ACC112 (cell line): ENCODE data around the gene TRAPPC3L.

ENCODE experiments used
- H2AFZ ChIP-seq: fragments of 200-600 bp; sonication (generic); one replicate; pipeline ENCODE4 v1.6.0; 2017; ENCODE audit warnings: antibody characterized with exemption, low read length; ENCODE audit not compliant: unreplicated experiment
- H3K27ac ChIP-seq: fragments of 200-600 bp; sonication (generic); 2 replicates; pipeline ENCODE4 v1.5.1; 2014; ENCODE audit warnings: low read depth, mild to moderate bottlenecking, antibody characterized with exemption, low read length, moderate library complexity
- H3K27me3 ChIP-seq: fragments of 200-600 bp; sonication (generic); 2 replicates; pipeline ENCODE4 v1.6.1; 2014; ENCODE audit warnings: mild to moderate bottlenecking, antibody characterized with exemption, low read length, moderate library complexity, mixed read lengths; ENCODE audit not compliant: insufficient read depth
- H3K36me3 ChIP-seq: fragments of 200-600 bp; sonication (generic); 2 replicates; pipeline ENCODE4 v1.6.1; 2016; ENCODE audit warnings: mild to moderate bottlenecking, antibody characterized with exemption, low read length, moderate library complexity, mixed read lengths; ENCODE audit not compliant: insufficient read depth
- H3K4me1 ChIP-seq: fragments of 200-600 bp; sonication (generic); one replicate; pipeline ENCODE4 v1.6.1; 2016; ENCODE audit warnings: low read length, mixed read lengths; ENCODE audit not compliant: insufficient read depth, unreplicated experiment, control insufficient read depth
- H3K4me3 ChIP-seq: fragments of 200-600 bp; sonication (generic); 2 replicates; pipeline ENCODE4 v1.5.1; 2014; ENCODE audit warnings: mild to moderate bottlenecking, low read depth, low read length
- H3K79me2 ChIP-seq: fragments of 200-600 bp; sonication (generic); one replicate; pipeline ENCODE4 v1.6.0; 2016; ENCODE audit warnings: low read length; ENCODE audit not compliant: control insufficient read depth, unreplicated experiment, insufficient read depth

Gene TRAPPC3L

GRCh38 chr6:116533233-116533957 is 12.1 kb downstream of the TRAPPC3L start:
- H3K4me3 ChIP-seq, result no peak overlapping the region
- H3K4me1 ChIP-seq, result peaks cover 18% of the 10 kb centered on the region
- no peaks in the 10 kb centered on the region for H3K36me3 ChIP-seq
- H3K27ac ChIP-seq, result no peak overlapping the region
- no peaks in the 10 kb centered on the region for H3K79me2 ChIP-seq
- peak overlapping the region; percentile 53 for H2AFZ ChIP-seq
- no peaks in the 10 kb centered on the region for H3K27me3 ChIP-seq

GRCh38 chr6:116531675-116532570 is 13.6 kb downstream of the TRAPPC3L start:
- no peak overlapping the region for H2AFZ ChIP-seq
- H3K4me3 ChIP-seq, result no peak overlapping the region
- peaks cover 20% of the 10 kb centered on the region for H3K4me1 ChIP-seq

GRCh38 chr6:116530436-116530835 is 15.0 kb downstream of the TRAPPC3L start:
- H3K4me1 ChIP-seq, result peaks cover 20% of the 10 kb centered on the region

More at GRCh38 chr6:116531675-116532570, 13.6 kb downstream of the TRAPPC3L start:
- H3K79me2 ChIP-seq, result no peaks in the 10 kb centered on the region
- H3K27ac ChIP-seq, result no peak overlapping the region
- H3K27me3 ChIP-seq, result no peaks in the 10 kb centered on the region
- no peaks in the 10 kb centered on the region for H3K36me3 ChIP-seq

GRCh38 chr6:116529466-116530290 is 15.8 kb downstream of the TRAPPC3L start:
- peaks cover 14% of the 10 kb centered on the region for H3K4me1 ChIP-seq
- no peaks in the 10 kb centered on the region for H3K36me3 ChIP-seq
- H3K79me2 ChIP-seq, result no peaks in the 10 kb centered on the region
- no peak overlapping the region for H3K4me3 ChIP-seq
- H3K27ac ChIP-seq, result no peak overlapping the region
- no peak overlapping the region for H2AFZ ChIP-seq
- no peaks in the 10 kb centered on the region for H3K27me3 ChIP-seq

More at GRCh38 chr6:116530436-116530835, 15.0 kb downstream of the TRAPPC3L start:
- H3K27me3 ChIP-seq, result no peaks in the 10 kb centered on the region
- no peak overlapping the region for H3K27ac ChIP-seq
- H3K4me3 ChIP-seq, result no peak overlapping the region
- no peak overlapping the region for H2AFZ ChIP-seq
- H3K79me2 ChIP-seq, result no peaks in the 10 kb centered on the region
- H3K36me3 ChIP-seq, result no peaks in the 10 kb centered on the region

- Histone ChIP-seq H3K4me3 (no peak overlapping the region), H2AFZ (peak overlapping the region; percentile 44), H3K79me2 (no peaks in the 10 kb centered on the region), H3K36me3 (no peaks in the 10 kb centered on the region), H3K4me1 (peaks cover 14% of the 10 kb centered on the region), H3K27me3 (no peaks in the 10 kb centered on the region), H3K27ac (no peak overlapping the region)
Measured at GRCh38 chr6:116528780-116529179, 16.7 kb downstream of the TRAPPC3L start.

- no peaks in the 10 kb centered on the region for H3K79me2 ChIP-seq
Measured at GRCh38 chr6:116528133-116528532, 17.4 kb downstream of the TRAPPC3L start.

GRCh38 chr6:116524236-116524635 is 21.2 kb downstream of the TRAPPC3L start:
- no peak overlapping the region for H2AFZ ChIP-seq

More at GRCh38 chr6:116528133-116528532, 17.4 kb downstream of the TRAPPC3L start:
- Histone ChIP-seq H3K4me3 (no peak overlapping the region), H3K27ac (no peak overlapping the region), H3K4me1 (peaks cover 14% of the 10 kb centered on the region), H3K27me3 (no peaks in the 10 kb centered on the region), H2AFZ (no peak overlapping the region), H3K36me3 (no peaks in the 10 kb centered on the region)

GRCh38 chr6:116522896-116523295 is 22.6 kb downstream of the TRAPPC3L start:
- H3K4me1 ChIP-seq, result no peaks in the 10 kb centered on the region
- no peaks in the 10 kb centered on the region for H3K36me3 ChIP-seq
- no peaks in the 10 kb centered on the region for H3K79me2 ChIP-seq
- H3K27me3 ChIP-seq, result no peaks in the 10 kb centered on the region
- H3K4me3 ChIP-seq, result no peak overlapping the region
- no peak overlapping the region for H3K27ac ChIP-seq
- H2AFZ ChIP-seq, result no peak overlapping the region

More at GRCh38 chr6:116524236-116524635, 21.2 kb downstream of the TRAPPC3L start:
- Histone ChIP-seq H3K36me3 (no peaks in the 10 kb centered on the region), H3K27ac (no peak overlapping the region), H3K27me3 (no peaks in the 10 kb centered on the region), H3K79me2 (no peaks in the 10 kb centered on the region), H3K4me3 (no peak overlapping the region), H3K4me1 (peaks cover 10% of the 10 kb centered on the region)

- Histone ChIP-seq H3K36me3 (peaks cover 6% of the 10 kb centered on the region; the same call in 1 of the 2 replicates), H3K4me1 (peaks cover 4% of the 10 kb centered on the region), H3K27ac (no peak overlapping the region), H3K4me3 (no peak overlapping the region), H3K79me2 (peaks cover 17% of the 10 kb centered on the region), H3K27me3 (no peaks in the 10 kb centered on the region), H2AFZ (no peak overlapping the region)
Measured at GRCh38 chr6:116518621-116519368, 26.7 kb downstream of the TRAPPC3L start.
